NCI-H524 treated with DMSO at 0.1 percent for 48 hours (cell line): ENCODE data around the gene GRK5.

Experiments
- DNase-seq: peaks from one replicate; lab custom pipeline; 2025; lab: John Stamatoyannopoulos, UW

GRK5 gene

GRCh38 chr10:119361037-119361436, 153.7 kb downstream of the GRK5 start:
- no peak for DNase-seq

GRCh38 chr10:119362122-119362521, 154.8 kb downstream of the GRK5 start:
- DNase-seq: no peak

DNA sequence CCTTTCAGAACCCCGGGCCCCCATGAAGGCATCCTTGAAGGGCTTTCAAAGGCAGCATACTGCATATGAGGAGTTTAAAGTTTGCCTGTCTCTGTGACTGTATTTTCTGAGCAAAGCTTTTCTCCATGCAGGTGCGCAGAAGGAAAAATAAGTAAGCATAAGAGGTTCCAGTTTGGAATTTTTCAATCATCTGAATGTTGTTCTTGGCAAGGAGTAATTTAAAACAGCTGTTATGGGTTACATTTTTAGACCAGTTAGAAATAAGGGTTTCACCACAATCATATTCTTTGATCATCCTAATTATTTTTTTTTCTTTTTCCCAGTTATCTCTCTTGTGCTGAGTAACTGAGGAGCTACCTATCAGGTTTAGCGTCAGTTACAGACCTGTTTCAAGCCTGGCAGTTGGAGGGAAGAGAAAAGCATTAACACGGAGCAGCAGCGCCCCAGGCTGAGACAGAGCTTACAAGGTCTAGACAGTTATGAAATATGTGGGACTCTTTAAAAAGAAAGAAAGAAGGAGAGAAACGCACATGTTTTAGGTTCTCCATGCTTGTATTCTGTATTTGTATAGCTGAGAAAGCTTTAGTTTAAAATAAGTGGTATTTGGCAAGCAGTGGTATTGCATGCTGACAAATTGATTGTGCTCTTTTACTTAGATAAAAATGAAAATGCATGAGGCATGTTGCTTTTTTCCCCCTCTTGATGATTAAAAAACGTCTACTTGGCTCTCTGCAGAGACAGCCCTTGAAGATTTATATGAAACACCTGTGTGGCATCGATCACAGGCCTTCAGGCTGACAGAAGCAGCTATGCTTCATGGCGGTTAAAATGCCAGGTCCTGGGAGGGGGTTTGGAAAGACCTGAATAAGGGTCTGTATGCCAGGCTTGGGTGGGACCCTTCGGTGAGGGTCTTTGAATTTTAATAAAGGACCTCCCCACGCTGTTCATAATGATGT, 157.6 kb downstream of the GRK5 start:
- no peak for DNase-seq

GRCh38 chr10:119365773-119366599, 158.6 kb downstream of the GRK5 start:
- DNase-seq: no peak

DNA sequence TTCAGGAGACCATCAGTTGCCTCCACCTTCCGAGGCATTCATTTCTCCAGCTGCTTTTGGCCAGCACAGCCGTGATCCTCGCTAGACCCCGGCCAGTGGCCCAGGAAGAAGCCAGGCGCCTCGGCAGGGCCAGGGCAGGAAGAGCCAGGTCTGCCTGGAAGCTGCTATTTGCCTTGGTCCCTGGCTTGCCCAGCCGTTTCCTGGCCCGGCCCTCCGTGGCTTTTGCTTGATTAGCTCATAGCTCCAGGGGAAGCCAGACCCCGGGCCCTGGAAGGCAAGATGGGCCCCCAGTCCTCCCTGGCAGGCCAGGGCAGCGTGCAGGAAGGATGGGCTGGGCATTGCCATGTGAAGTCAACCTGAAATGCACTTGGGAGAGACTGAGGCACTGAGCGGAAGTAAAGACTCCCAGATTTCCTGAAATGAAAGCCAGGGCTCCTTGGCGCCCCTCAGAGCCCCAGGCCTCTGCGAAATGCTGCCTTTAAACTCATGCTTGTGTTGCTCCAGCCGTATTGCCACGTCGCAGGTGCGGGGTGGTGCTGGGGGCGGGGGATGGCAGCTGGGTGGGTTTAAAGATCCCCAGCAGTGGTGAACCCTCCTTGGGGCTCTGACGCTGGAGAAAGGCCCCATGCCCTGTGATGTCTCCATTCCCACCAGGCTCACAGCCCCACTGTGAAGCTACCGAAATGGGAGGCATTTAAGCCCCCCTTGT, 160.6 kb downstream of the GRK5 start:
- no peak for DNase-seq

- DNase-seq: no peak
Observed at GRCh38 chr10:119368581-119368980, 161.2 kb downstream of the GRK5 start.

GRCh38 chr10:119368991-119369869, 161.9 kb downstream of the GRK5 start:
- DNase-seq: no peak

DNA sequence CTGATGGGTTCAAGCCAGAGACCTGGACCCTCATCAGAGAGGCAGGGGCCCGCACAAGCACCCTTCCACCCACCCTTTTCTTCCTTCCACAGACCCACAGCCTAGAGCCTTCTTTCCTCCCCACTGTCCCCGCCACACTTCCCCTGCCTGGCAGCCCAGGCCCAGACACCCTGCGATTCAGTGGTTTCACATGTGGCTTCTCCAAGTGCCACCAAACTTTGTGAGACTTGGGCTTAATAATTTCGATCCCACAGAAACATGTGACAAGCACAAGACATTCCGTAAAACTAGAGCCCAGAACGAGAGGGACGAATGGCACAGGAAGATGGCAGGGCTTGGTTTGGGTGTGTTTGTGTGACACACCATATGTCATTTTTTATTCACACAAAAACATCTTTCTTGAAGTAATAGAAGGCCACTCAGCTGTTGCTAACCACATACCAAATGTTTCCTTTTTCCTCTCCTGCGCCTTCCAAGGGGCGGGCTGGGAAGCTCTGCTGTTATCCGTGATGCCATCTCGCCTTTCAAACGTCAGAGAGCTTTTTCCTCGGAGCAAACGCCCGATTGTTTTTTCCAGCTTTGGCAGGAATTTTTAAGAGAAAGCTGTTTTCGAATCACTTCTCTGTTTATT, 162.9 kb downstream of the GRK5 start:
- DNase-seq: no peak

DNA sequence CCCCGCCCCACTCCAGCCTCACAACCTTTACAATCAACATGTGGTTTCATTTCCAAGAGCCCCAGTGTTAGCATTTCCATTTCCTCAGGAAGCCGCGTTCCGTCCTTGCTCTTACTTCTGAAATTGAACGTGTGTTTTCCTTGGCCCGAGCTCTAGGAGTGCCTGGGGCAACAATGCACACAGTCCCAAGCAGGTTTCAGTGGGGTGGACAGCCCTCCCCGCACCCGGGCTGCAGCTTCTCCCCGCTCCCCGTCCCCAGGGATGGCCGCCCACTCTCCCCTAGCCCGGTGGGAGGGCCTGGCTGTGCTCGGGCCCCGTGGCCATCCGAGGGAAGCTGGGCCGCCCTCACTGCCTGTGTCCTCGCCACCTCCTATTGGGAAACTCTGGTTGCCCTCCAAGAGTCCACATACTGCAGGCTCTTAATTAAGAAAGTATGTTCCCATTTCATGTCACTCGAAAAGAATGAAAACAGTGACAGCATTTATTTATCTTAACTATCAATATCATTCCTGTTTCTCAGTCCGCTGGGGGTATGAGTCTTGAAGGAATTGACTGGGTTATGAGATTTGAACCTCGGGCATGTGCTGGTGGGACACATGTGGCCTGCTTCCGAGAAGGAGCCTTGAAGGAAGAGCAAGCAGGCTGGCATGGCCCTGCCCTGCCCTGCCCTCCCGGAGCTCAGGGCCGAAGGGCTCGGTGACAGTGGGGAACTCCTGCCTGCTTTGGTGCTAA, 163.8 kb downstream of the GRK5 start:
- DNase-seq: no peak

- no peak for DNase-seq
Observed at GRCh38 chr10:119371704-119372663, 164.6 kb downstream of the GRK5 start.

GRCh38 chr10:119373294-119374102, 166.1 kb downstream of the GRK5 start:
- DNase-seq: peak; percentile 36

DNA sequence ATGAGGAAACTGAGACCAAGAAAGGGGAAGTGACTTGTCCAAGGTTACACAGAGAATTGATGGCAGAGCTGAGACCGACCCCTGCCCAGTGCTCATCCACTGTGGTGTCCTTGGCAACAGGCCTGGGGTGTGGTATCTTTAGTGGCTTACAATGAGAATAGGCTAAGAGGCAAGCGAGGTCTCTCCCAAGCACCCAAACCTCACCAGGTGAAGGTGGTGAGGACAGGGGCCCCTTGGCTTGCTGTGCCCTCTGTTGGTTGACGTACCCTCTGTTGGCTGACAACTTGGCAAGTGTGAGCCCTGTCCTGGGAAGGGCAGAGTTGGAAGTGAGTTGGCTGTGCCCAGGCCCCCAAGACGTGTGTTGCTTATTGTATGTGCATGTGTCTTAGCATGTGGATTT, 166.9 kb downstream of the GRK5 start:
- DNase-seq: no peak

DNA sequence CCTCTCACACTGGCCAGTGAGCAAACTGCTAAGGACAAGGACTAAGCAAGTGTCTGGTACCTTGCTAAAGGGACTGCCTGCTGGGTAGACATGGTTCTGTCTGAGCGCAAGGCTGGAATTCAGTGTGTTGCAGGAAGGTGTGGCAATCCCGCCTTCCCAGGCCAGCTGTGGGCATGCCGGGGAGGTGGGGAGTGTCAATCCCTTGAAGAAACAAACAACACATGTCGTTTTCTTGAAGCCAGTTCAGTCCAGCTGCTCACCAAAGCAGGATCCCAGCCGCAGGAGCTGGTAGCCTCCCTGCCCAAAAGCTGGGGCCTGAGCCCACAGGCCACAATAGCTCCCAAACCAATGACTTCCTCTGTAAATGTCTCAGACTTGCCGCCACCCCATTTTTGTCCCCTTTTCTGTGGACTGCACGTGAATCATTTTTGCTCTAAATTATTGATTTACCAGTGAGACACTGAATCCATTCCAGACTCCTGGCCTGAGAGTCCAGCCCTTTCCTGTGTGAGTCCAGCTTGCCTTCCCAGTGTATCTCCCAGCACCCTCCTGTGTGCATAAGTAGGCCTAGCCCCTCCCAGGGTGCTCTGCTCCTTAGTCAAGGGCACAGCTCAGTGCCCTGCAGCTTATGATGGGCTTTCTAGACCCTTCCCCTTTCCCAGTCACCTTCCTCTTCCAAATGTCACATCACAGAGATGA, 168.4 kb downstream of the GRK5 start:
- peak; percentile 36 for DNase-seq

- peak; percentile 52 for DNase-seq
Observed at GRCh38 chr10:119377451-119377957, 170.1 kb downstream of the GRK5 start.

DNA sequence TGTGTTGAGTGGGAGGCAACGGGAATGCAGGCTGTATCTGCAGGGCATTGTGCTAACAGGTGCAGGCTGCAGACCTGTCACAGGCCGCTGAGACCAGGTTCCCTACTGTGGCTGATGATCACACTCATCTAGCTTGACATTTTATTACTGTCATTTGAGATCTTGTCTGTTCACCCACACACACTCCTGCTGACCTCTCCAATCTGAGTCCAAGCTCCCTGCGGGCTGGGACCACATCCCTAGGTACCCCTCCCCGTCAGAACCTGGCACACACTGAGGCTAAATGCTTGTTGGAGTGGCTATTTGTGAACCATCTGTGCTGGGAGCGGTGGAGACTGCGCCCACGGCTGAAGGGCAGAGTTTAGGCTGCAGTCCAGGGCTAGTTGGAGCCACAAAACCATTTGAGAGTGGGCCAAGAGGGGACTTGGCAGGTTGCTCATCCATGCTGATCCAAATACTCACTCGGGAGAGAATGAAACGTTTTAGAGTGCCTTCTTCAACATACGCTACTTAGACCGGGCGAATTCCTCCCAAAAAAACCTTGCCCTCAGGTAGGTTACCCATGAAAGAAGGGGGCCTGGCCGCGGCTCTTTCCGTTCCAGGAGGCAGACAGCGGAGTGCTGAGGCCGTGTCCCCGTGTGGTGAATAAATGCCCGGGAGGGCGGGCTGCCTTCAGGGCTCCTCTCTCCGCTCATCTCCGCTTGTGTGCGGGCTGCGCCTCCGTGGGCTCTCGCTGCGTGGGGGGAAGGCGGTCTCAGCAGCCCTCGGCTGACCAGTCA, 170.8 kb downstream of the GRK5 start:
- DNase-seq: peak; percentile 69

DNA sequence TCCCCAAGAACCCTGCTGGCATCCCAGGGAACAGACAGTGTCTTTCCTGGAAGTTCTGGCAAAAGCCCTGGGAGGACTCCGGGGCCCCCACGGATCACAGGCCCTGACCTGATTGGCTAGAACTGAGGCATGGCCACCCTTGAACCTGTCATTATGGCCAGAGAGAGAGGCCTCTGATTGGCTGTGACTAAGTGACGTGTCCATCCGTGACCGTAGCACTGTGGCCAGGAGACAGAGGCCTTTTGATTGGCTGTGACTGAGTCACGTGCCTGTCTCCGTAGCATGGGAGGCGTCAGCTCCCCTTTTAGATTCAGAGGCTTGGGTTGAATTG, 171.3 kb downstream of the GRK5 start:
- DNase-seq: no peak
